Measurements from ENCODE around the gene CPZ. TPM values are rescaled to one million over a fixed set of nuclear protein-coding genes. Genes with fewer than 3 reads are reported as not detected.

CPZ gene
- total RNA-seq, 4 donors from 2014 or later: 2.3 to 7.5 (median 3.2) TPM; not detected in 1

DNA sequence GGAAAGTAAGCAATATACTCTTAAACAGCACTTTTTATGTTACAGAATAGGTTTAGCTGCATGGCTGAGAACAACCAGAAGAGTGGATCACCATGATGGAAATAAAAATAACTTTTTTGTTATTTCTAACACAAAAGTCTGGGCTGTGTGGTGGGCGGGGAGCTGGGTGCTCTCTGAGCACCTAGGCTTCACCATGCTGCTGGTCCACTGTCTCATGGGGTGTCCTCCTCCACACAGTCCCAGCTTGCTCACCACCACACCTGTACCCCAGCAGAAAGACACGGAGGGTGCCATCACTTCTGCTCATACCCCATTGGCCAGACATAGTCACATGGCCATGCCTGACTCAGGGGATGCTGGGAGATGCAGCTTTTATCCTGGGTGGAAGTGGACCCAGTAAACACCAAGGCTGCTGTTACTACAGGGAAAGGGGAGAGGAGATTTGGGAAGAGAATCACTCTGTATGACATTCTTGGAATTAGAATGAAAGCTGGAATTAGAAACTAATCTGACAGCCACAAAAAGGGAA lies 45.0 kb downstream of the CPZ start:
- WGBS, 2 donors (ENCODE audit: low coverage in 1 of 2): 46% methylated on average over 2 of the region's 2 CpGs; no CpG with 5 or more reads in 1 of the 2 donors
- H3K27ac ChIP-seq: no peak overlapping the region

DNA sequence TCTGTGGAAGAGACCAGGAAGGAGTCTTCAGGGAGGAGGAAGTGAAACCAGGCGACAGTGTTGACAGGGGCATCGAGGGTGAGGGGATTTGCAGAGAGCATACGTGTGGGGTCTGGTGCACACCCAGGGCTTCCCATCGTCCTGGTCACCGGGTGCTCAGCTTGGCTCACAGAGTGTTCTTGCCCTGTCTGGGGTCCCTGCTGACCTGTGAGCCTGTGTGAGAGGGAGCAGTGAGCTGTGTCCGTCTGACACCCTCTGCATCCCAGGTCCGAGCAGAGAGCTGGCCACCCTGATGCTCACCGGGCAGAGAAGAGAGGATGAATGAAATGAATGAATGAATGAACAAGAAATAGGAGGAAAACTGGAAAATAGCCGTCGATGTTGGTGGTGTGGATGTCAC lies 46.5 kb downstream of the CPZ start:
- Histone ChIP-seq H3K9me3 (no peaks in the 10 kb centered on the region), H3K27ac (no peak overlapping the region), H3K4me1 (no peaks in the 10 kb centered on the region), H3K27me3 (peaks cover 35% of the 10 kb centered on the region), H3K36me3 (no peaks in the 10 kb centered on the region), H3K4me3 (no peak overlapping the region)
- no peak for TF ChIP-seq POLR2AphosphoS5 (IDR thresholded peaks at IDR 0.05)
- TF ChIP-seq, protein P1, sequence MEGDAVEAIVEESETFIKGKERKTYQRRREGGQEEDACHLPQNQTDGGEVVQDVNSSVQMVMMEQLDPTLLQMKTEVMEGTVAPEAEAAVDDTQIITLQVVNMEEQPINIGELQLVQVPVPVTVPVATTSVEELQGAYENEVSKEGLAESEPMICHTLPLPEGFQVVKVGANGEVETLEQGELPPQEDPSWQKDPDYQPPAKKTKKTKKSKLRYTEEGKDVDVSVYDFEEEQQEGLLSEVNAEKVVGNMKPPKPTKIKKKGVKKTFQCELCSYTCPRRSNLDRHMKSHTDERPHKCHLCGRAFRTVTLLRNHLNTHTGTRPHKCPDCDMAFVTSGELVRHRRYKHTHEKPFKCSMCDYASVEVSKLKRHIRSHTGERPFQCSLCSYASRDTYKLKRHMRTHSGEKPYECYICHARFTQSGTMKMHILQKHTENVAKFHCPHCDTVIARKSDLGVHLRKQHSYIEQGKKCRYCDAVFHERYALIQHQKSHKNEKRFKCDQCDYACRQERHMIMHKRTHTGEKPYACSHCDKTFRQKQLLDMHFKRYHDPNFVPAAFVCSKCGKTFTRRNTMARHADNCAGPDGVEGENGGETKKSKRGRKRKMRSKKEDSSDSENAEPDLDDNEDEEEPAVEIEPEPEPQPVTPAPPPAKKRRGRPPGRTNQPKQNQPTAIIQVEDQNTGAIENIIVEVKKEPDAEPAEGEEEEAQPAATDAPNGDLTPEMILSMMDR (IDR thresholded peaks at IDR 0.05): no peak
- no peak for TF ChIP-seq EP300 (IDR thresholded peaks at IDR 0.05)
- TF ChIP-seq POLR2A (IDR thresholded peaks at IDR 0.05): no peak
- 68% methylated on average over 8 of the region's 10 CpGs; no CpG with 5 or more reads in 1 of the 2 donors for WGBS, 2 donors (ENCODE audit: low coverage in 1 of 2)
- ATAC-seq: no peak

More for the DNA sequence above, 45.0 kb downstream of the CPZ start:
- no peak for ATAC-seq
- H3K4me3 ChIP-seq: no peak overlapping the region
- TF ChIP-seq POLR2A (IDR thresholded peaks at IDR 0.05): no peak
- TF ChIP-seq, protein P1 (IDR thresholded peaks at IDR 0.05): no peak
- TF ChIP-seq EP300 (IDR thresholded peaks at IDR 0.05): no peak
- no peak for TF ChIP-seq POLR2AphosphoS5 (IDR thresholded peaks at IDR 0.05)
- peaks cover 31% of the 10 kb centered on the region for H3K27me3 ChIP-seq
- H3K4me1 ChIP-seq: no peaks in the 10 kb centered on the region
- no peaks in the 10 kb centered on the region for H3K36me3 ChIP-seq
- no peaks in the 10 kb centered on the region for H3K9me3 ChIP-seq

DNA sequence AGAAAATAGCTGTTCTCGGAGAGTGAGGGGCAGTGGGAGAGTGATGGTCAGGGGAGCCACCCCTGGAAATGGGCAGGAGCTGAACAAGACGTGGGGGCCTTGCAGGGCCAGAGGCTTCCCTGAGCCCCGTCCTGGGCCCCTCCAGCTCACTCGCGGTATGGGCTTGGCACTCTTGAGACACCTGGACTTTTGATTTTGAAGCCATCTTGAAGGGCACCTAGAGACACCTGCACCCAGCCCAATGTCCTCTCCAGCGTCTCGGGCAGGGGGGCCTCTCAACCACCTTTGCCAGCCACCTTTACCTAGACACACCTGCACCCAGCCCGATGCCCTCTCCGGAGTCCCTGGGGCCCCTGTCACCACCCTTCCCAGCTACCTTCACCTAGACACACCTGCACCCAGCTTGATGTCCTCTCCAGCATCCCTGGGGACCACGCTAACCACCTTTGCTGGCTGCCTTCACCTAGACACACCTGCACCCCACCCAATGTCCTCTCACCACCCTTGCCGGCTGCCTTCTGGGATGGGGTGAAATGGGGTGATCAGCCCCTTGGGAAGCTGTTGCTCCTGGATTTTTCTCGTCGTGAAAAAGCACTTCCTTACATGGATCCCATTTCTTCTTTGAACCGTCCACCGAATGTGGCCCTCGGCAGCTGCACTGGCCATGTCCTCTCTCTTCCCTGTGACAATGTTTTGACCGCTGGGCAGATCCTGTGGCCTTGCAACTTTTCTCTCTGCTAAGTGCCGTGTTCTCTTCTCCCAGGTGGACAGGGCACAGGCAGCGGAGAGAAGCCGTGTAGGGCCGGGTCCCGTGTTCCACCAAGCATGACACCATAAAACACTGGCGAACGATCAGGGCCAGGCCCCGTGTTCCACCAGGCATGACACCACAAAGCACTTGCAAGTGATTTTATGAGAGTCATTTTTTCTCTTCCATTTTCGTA lies 47.5 kb downstream of the CPZ start:
- ATAC-seq: no peak
- peaks cover 37% of the 10 kb centered on the region for H3K27me3 ChIP-seq
- no peaks in the 10 kb centered on the region for H3K36me3 ChIP-seq
- no peaks in the 10 kb centered on the region for H3K9me3 ChIP-seq
- no peaks in the 10 kb centered on the region for H3K4me1 ChIP-seq
- no peak for TF ChIP-seq POLR2A (IDR thresholded peaks at IDR 0.05)
- TF ChIP-seq, protein P1 (IDR thresholded peaks at IDR 0.05): no peak
- no peak for TF ChIP-seq POLR2AphosphoS5 (IDR thresholded peaks at IDR 0.05)
- no peak for TF ChIP-seq EP300 (IDR thresholded peaks at IDR 0.05)
- WGBS, 2 donors (ENCODE audit: low coverage in 1 of 2): 81 to 91% methylated on average over 9 to 17 of the region's 26 CpGs
- no peak overlapping the region for H3K4me3 ChIP-seq
- no peak overlapping the region for H3K27ac ChIP-seq

DNA sequence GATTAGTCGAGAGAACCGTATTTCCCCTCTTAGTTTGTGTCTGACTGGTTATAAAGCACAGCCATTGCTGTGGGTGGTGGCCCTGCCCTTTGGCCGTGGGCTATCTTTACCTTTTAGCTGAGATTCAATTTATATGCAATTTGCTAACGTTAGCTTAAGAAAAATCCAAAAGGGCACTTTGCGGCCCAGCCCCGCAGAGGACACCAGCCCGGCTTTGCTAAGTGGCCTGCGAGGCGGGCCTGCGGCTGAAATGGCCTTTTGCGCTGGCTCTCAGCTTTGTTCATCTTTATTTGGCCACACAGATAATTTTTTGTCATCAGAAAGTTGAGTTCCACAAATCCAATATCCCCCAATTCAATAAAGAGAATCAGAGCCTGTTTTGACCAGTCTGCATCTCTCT lies 48.3 kb downstream of the CPZ start:
- TF ChIP-seq, protein P1 (IDR thresholded peaks at IDR 0.05): no peak
- no peak for TF ChIP-seq POLR2A (IDR thresholded peaks at IDR 0.05)
- no peak for TF ChIP-seq POLR2AphosphoS5 (IDR thresholded peaks at IDR 0.05)
- no peak for TF ChIP-seq EP300 (IDR thresholded peaks at IDR 0.05)

More for the DNA sequence above, 48.3 kb downstream of the CPZ start:
- no peak overlapping the region for H3K27ac ChIP-seq
- no peaks in the 10 kb centered on the region for H3K9me3 ChIP-seq
- no peaks in the 10 kb centered on the region for H3K4me1 ChIP-seq
- peaks cover 42% of the 10 kb centered on the region for H3K27me3 ChIP-seq
- no peak for ATAC-seq
- no peaks in the 10 kb centered on the region for H3K36me3 ChIP-seq
- H3K4me3 ChIP-seq: no peak overlapping the region
- WGBS, 2 donors (ENCODE audit: low coverage in 1 of 2): 70 to 84% methylated on average over 2 to 6 of the region's 11 CpGs

Measured in gastroesophageal sphincter (tissue), 4 donors.